ENCODE results near the gene DIDO1. TPM values are rescaled to one million over a fixed set of nuclear protein-coding genes. Genes with fewer than 3 reads are reported as not detected.

The DIDO1 gene
- total and polyA plus RNA-seq, 2 of the 13 experiments (the other 11 are each of a cell fraction or from before 2014, with no cell fraction given) = 75.0 to 75.1 TPM

GRCh38 chr20:62953839-62954703, 27.8 kb upstream of the DIDO1 start (continued):
- TF ChIP-seq NPAS2 (CRISPR knock-in tag; IDR thresholded peaks at IDR 0.05; ENCODE audit: borderline replicate concordance) (no peak), AHR (CRISPR knock-in tag; IDR thresholded peaks at IDR 0.05) (no peak), ZHX1 (CRISPR knock-in tag; IDR thresholded peaks at IDR 0.05; ENCODE audit: low read depth) (peak; percentile 78), ZNF740 (CRISPR knock-in tag; IDR thresholded peaks at IDR 0.05) (peak; percentile 75), ZNF362 (CRISPR knock-in tag; IDR thresholded peaks at IDR 0.05; ENCODE audit: borderline replicate concordance) (peak; percentile 60; the same call in 1 of the 2 replicates), ZNF530 (CRISPR knock-in tag; IDR thresholded peaks at IDR 0.05; ENCODE audit: low read depth) (peak; percentile 95), ZNF180 (CRISPR knock-in tag; IDR thresholded peaks at IDR 0.05; ENCODE audit: borderline replicate concordance, low read depth) (no peak; the same call in 1 of the 2 replicates), RBM39 (IDR thresholded peaks at IDR 0.05; ENCODE audit: low read depth, low read length, poor library complexity, severe bottlenecking) (peak; percentile 54), NRL (CRISPR knock-in tag; IDR thresholded peaks at IDR 0.05; ENCODE audit: borderline replicate concordance) (peak; percentile 86), FOXP1 (IDR thresholded peaks at IDR 0.05) (no peak), FOXP1 (CRISPR knock-in tag; IDR thresholded peaks at IDR 0.05) (peak; percentile 65; the same call in 1 of the 2 replicates), CENPX (CRISPR knock-in tag; IDR thresholded peaks at IDR 0.05) (no peak), ZNF383 (CRISPR knock-in tag; IDR thresholded peaks at IDR 0.05; ENCODE audit: borderline replicate concordance) (0 out of 2 replicates have a peak, but pooled peaks have one; percentile 6), ZNF333 (CRISPR knock-in tag; IDR thresholded peaks at IDR 0.05; ENCODE audit: borderline replicate concordance) (no peak; the same call in 1 of the 2 replicates), ZNF292 (CRISPR knock-in tag; IDR thresholded peaks at IDR 0.05; ENCODE audit: borderline replicate concordance, low read depth) (peak; percentile 79; the same call in 1 of the 2 replicates), HNRNPK (IDR thresholded peaks at IDR 0.05; ENCODE audit: low read depth, low read length, poor library complexity, severe bottlenecking) (no peak), ASH2L (IDR thresholded peaks at IDR 0.05; ENCODE audit: insufficient read length, low read depth, low read length) (peak; percentile 45), ZNF329 (CRISPR knock-in tag; IDR thresholded peaks at IDR 0.05; ENCODE audit: low read depth) (peak; percentile 84; the same call in 1 of the 2 replicates), ZNF225 (CRISPR knock-in tag; IDR thresholded peaks at IDR 0.05) (peak; percentile 95; the same call in 1 of the 2 replicates), MYC (CRISPR knock-in tag; IDR thresholded peaks at IDR 0.05; ENCODE audit: borderline replicate concordance) (peak; percentile 92), HOMEZ (CRISPR knock-in tag; IDR thresholded peaks at IDR 0.05; ENCODE audit: low read depth) (peak; percentile 62; the same call in 1 of the 2 replicates)

All from HepG2 (cell line).